ENCODE results near the gene KLHL36.
"Not testable (repeated sequence)": the region's sequence is repeated elsewhere in the genome, so short reads cannot be mapped to it uniquely, and the experiment has no call there.

The KLHL36 gene

GRCh38 chr16:84617041-84617790 lies 31.1 kb upstream of the KLHL36 start:
- DNase-seq, result no peak

GRCh38 chr16:84617791-84618580 lies 30.3 kb upstream of the KLHL36 start, which contains the start of gene COTL1:
Gene COTL1, minus strand, starts transcription at chr16:84618078. Its CDS starts 164 bp downstream, at chr16:84617914.
- peak; percentile 66 for DNase-seq

- DNase-seq, result no peak
Measured at GRCh38 chr16:84618581-84619460, 29.5 kb upstream of the KLHL36 start.

DNA sequence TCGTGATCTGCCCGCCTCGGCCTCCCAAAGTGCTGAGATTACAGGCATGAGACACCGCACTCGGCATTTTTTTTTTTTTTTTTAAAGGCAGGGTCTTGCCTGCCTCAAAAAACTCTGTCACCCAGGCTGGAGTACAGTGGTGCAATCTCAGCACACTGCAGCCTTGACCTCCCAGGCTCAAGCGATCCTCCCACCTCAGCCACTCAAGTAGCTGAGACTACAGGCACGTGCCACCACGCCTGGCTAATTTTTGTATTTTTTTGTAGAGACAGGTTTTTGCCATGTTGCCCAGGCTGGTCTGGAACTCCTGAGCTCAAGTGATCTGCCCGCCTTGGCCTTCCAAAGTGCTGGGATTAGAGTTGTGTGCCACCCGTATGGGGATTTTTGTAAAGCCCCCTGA lies 27.4 kb upstream of the KLHL36 start:
- DNase-seq, result not testable (repeated sequence)

GRCh38 chr16:84625556-84625955 lies 22.8 kb upstream of the KLHL36 start:
- DNase-seq, result no peak

GRCh38 chr16:84628226-84628731 lies 20.0 kb upstream of the KLHL36 start:
- DNase-seq, result no peak

DNA sequence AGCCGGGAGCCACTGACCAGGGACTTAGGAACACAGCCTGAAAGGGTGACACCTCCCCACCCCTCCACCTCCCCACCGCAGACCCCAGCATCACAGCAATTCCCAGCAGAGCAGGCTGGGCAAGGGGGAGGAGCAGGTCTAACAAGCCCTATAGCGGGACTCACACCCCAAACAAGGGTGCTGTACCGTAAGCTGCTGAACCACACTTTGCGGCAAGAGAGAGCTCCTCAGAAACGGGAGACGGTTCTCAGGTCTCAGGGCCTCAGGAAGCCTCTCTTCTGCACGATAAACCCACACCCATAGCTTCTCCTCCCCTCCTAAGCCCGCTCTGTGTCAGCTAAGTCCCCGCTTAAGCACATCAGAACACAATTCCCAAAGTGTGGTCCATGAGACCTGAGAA lies 18.7 kb upstream of the KLHL36 start:
- DNase-seq, result no peak

GRCh38 chr16:84630009-84630408 lies 18.3 kb upstream of the KLHL36 start:
- no peak for DNase-seq

- no peak for DNase-seq
Measured at GRCh38 chr16:84630446-84631152, 17.7 kb upstream of the KLHL36 start.

- DNase-seq, result no peak
Measured at GRCh38 chr16:84631153-84631466, 17.2 kb upstream of the KLHL36 start.

GRCh38 chr16:84631886-84632285 lies 16.4 kb upstream of the KLHL36 start:
- DNase-seq, result no peak

GRCh38 chr16:84632862-84633261 lies 15.4 kb upstream of the KLHL36 start:
- not testable (repeated sequence) for DNase-seq

GRCh38 chr16:84633622-84634021 lies 14.7 kb upstream of the KLHL36 start:
- DNase-seq, result no peak

DNA sequence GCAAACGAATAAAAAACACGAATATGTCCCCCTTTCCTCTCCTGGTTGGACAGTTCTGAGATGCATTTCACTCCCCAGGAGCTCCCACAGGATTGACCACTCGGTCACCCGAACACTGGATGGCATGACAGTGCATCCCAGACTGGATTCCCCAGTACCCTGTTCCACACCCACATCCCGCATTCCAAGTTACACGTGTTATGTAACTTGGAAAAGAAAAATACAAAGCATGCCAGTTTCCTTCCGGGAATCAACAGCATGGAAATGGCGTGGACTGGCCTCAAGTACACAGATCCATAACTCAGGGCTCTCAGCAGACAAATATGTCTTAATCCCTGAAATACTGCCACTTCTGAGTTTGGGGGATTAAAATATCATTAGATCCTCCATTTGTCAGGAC lies 12.6 kb upstream of the KLHL36 start:
- DNase-seq, result no peak

DNA sequence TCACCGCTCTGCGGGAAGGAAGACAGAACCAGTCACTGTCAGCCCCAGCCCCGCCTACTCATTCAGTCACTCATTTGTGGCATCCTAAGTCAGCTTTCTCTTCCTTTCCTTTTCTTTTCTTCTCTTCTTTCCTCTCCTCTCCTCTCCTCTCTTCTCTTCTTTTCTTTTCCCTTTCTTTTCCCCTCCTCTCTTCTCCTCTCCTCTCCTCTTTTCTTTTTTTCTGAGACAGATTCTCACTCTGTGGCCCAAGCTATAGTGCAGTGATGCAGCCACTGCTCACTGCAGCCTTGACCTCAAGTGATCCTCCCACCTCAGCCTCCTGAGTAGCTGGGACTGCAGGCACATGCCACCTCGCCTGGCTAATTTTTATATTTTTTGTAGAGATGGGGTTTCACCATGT lies 10.6 kb upstream of the KLHL36 start:
- DNase-seq, result no peak

DNA sequence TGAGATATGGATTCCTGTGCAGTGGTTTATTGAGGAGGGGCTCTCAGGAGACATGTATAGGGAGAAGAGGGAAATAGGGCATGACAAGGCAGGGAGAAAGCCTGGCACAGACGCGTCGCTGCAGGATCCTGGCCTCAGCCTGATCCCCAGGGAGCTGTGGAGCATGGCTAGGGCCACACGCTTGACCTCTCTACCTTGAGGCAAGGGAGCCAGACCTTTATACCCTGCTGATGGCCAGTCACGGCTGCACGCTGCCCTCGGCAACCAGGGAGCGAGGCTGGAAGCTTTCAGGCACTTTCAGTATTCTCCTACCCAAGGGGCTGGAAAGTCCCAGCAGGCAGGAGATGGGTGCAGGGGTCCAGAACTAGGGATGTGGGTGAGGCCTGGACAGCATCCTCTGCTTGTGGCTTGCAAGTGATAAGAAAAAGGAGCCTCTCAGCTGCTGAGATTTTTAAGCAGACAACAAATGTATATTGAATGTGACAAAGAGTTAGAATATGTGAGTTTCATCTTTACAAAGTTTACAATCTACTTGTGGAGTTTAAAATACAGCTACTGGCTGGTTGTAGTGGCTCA lies 10.0 kb upstream of the KLHL36 start:
- DNase-seq, result no peak

DNA sequence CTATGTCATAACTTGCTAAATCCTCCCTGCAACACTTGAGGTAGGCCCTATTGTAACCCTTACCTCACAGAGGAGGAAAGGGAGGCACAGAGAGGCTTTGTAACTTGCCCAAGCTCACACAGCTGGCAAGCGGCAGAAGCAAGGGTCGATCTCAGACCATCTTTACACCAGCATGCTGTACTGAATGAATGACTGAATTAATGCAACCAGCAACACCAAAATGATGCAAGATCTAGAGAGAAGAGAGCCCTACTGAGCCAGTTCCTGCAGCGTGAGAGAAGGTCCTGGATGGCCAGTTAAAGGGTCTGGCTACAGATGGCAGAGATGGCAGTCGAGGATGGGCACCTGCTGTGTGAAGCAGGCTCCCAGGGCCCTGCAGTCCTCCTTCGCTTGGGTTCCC lies 8.2 kb upstream of the KLHL36 start:
- no peak for DNase-seq

- DNase-seq, result no peak
Measured at GRCh38 chr16:84641643-84642358, 6.5 kb upstream of the KLHL36 start.

- DNase-seq, result no peak
Measured at GRCh38 chr16:84643180-84643583, 5.1 kb upstream of the KLHL36 start.

- DNase-seq, result no peak
Measured at GRCh38 chr16:84643674-84644073, 4.6 kb upstream of the KLHL36 start.
